OCI-LY3 (cell line): ENCODE measurements around the gene MYO7A.

ENCODE experiments used
- H2AFZ ChIP-seq: fragments of 200-600, 300-600 bp; shearing (Covaris generic); 2 replicates; pipeline ENCODE4 v1.6.0; 2014; ENCODE audit warnings: antibody characterized with exemption, low read depth, low read length
- H3K27ac ChIP-seq: fragments of 200-600, 300-600 bp; sonication (generic); 2 replicates; pipeline ENCODE4 v1.5.1; 2014; ENCODE audit warnings: mild to moderate bottlenecking, low read length, moderate library complexity, mixed read lengths
- H3K27me3 ChIP-seq: fragments of 200-600, 300-600 bp; sonication (generic); 2 replicates; pipeline ENCODE4 v1.6.1; 2014; ENCODE audit warnings: low read depth, low read length, mixed read lengths
- H3K36me3 ChIP-seq: fragments of 200-600, 300-600 bp; sonication (generic); replicated peaks from 2 replicates; pipeline ENCODE3; 2014; ENCODE audit warnings: low read depth, low read length, mixed read lengths
- H3K4me1 ChIP-seq: fragments of 300-600, 200-600 bp; sonication (generic); 2 replicates; pipeline ENCODE4 v1.6.1; 2014; ENCODE audit warnings: low read length, mixed read lengths
- H3K4me2 ChIP-seq: fragments of 200-600, 300-600 bp; sonication (generic); 2 replicates; pipeline ENCODE4 v1.6.1; 2014; ENCODE audit warnings: low read length, mixed read lengths
- H3K4me3 ChIP-seq: fragments of 300-600, 200-600 bp; sonication (generic); 2 replicates; pipeline ENCODE4 v1.5.1; 2014; ENCODE audit warnings: antibody characterized with exemption, mild to moderate bottlenecking, low read length, moderate library complexity
- H3K79me2 ChIP-seq: fragments of 300-600, 200-600 bp; shearing (Covaris generic); 2 replicates; pipeline ENCODE4 v1.6.1; 2014; ENCODE audit warnings: mild to moderate bottlenecking, low read length, mixed read lengths
- H3K9ac ChIP-seq: fragments of 300-600, 200-600 bp; shearing (Covaris generic); 2 replicates; pipeline ENCODE4 v1.6.0; 2014; ENCODE audit warnings: mild to moderate bottlenecking, low read length, moderate library complexity
- H3K9me3 ChIP-seq: fragments of 200-600, 300-600 bp; shearing (Covaris generic); 2 replicates; pipeline ENCODE4 v1.6.1; 2014; ENCODE audit warnings: low read length, mixed read lengths; ENCODE audit not compliant: insufficient read depth
- H4K20me1 ChIP-seq: fragments of 200-600, 300-600 bp; sonication (generic); 2 replicates; pipeline ENCODE4 v1.6.1; 2016; ENCODE audit warnings: low read length, mixed read lengths; ENCODE audit not compliant: insufficient read depth
- CTCF ChIP-seq: fragments of 200-600, 300-600 bp; sonication (generic); IDR thresholded peaks from 2 replicates; pipeline ENCODE4 v1.5.1; 2014; ENCODE audit warnings: antibody characterized with exemption, low read length, low read depth
- EZH2phosphoT487 ChIP-seq: fragments of 200-600 bp; shearing (Covaris generic); IDR thresholded peaks from 2 replicates; pipeline ENCODE4 v1.6.1; 2018; ENCODE audit warnings: antibody characterized with exemption, mixed run types, low read depth

MYO7A gene

GRCh38 chr11:77191823-77192495, 63.9 kb downstream of the MYO7A start:
- Histone ChIP-seq H3K27ac (no peak overlapping the region), H3K4me1 (peaks cover 3% of the 10 kb centered on the region), H3K79me2 (no peaks in the 10 kb centered on the region), H3K4me2 (no peak overlapping the region), H3K27me3 (no peaks in the 10 kb centered on the region), H4K20me1 (no peaks in the 10 kb centered on the region), H3K36me3 (no peaks in the 10 kb centered on the region), H3K4me3 (no peak overlapping the region), H3K9ac (no peak overlapping the region), H3K9me3 (no peaks in the 10 kb centered on the region), H2AFZ (no peak overlapping the region)
- no peak for TF ChIP-seq EZH2phosphoT487
- TF ChIP-seq CTCF: peak; percentile 86

DNA sequence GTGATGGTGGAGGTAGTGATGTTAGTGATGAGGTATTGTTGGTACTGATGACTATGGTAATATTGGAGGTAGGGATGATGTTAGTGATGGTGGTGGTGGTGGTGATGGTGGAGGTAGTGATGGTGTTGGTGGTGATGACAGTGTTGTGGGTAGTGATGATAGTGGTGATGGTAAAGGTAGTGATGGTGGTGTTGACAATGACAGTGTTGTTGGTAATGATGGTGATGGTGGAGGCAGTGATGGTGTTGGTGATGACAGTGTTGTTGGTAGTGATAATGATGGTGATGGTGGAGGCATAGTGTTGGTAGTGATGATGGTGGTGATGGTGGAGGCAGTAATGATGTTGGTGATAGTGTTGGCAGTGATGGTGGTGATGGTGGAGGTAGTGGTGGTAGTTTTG, 65.1 kb downstream of the MYO7A start:
- TF ChIP-seq EZH2phosphoT487: no peak
- TF ChIP-seq CTCF: no peak
- Histone ChIP-seq H3K4me3 (no peak overlapping the region), H3K27me3 (no peaks in the 10 kb centered on the region), H3K27ac (no peak overlapping the region), H2AFZ (no peak overlapping the region), H3K9me3 (no peaks in the 10 kb centered on the region), H3K4me1 (no peaks in the 10 kb centered on the region), H3K79me2 (no peaks in the 10 kb centered on the region), H3K4me2 (no peak overlapping the region), H3K36me3 (no peaks in the 10 kb centered on the region), H4K20me1 (no peaks in the 10 kb centered on the region), H3K9ac (no peak overlapping the region)

GRCh38 chr11:77193911-77194830, 66.1 kb downstream of the MYO7A start:
- Histone ChIP-seq H3K4me3 (no peak overlapping the region), H3K4me1 (no peaks in the 10 kb centered on the region), H3K4me2 (no peak overlapping the region), H4K20me1 (no peaks in the 10 kb centered on the region), H3K36me3 (no peaks in the 10 kb centered on the region), H3K27me3 (no peaks in the 10 kb centered on the region), H3K27ac (no peak overlapping the region), H3K79me2 (no peaks in the 10 kb centered on the region), H3K9me3 (no peaks in the 10 kb centered on the region), H2AFZ (no peak overlapping the region), H3K9ac (no peak overlapping the region)
- TF ChIP-seq CTCF (no peak), EZH2phosphoT487 (no peak)

- H3K4me2 ChIP-seq: no peak overlapping the region
- H3K27ac ChIP-seq: no peak overlapping the region
- no peaks in the 10 kb centered on the region for H3K36me3 ChIP-seq
These were observed 67.2 kb downstream of the MYO7A start for GRCh38 chr11:77195071-77195755.

More at GRCh38 chr11:77195071-77195755, 67.2 kb downstream of the MYO7A start:
- H3K4me1 ChIP-seq: no peaks in the 10 kb centered on the region
- no peak overlapping the region for H3K4me3 ChIP-seq
- no peak overlapping the region for H3K9ac ChIP-seq
- no peaks in the 10 kb centered on the region for H4K20me1 ChIP-seq
- H3K27me3 ChIP-seq: no peaks in the 10 kb centered on the region
- H2AFZ ChIP-seq: peak overlapping the region; percentile 15; the same call in 1 of the 2 replicates
- TF ChIP-seq CTCF: no peak
- no peak for TF ChIP-seq EZH2phosphoT487
- H3K9me3 ChIP-seq: no peaks in the 10 kb centered on the region
- H3K79me2 ChIP-seq: no peaks in the 10 kb centered on the region
